Fibroblast of lung (primary cell): ENCODE measurements around the gene CAPG.

Experiments
- EZH2 ChIP-seq: IDR thresholded peaks from 2 replicates; pipeline ENCODE4 v1.5.1; 2012; ENCODE audit warnings: low read length, control low read depth, mild to moderate bottlenecking; ENCODE audit errors: missing control alignments
- TF ChIP-seq, protein P1 (sequence below), 2 donors: IDR thresholded peaks in 1 of 2; conservative IDR thresholded peaks in 1 of 2; 1 replicate in 1 of 2; 2 replicates in 1 of 2; pipeline ENCODE4 v1.5.1; 2011 to 2012; ENCODE audit warnings: low read length in 2 of 2, control low read depth in 1 of 2, inconsistent platforms in 1 of 2, low read depth in 1 of 2, mild to moderate bottlenecking in 1 of 2

DNA sequence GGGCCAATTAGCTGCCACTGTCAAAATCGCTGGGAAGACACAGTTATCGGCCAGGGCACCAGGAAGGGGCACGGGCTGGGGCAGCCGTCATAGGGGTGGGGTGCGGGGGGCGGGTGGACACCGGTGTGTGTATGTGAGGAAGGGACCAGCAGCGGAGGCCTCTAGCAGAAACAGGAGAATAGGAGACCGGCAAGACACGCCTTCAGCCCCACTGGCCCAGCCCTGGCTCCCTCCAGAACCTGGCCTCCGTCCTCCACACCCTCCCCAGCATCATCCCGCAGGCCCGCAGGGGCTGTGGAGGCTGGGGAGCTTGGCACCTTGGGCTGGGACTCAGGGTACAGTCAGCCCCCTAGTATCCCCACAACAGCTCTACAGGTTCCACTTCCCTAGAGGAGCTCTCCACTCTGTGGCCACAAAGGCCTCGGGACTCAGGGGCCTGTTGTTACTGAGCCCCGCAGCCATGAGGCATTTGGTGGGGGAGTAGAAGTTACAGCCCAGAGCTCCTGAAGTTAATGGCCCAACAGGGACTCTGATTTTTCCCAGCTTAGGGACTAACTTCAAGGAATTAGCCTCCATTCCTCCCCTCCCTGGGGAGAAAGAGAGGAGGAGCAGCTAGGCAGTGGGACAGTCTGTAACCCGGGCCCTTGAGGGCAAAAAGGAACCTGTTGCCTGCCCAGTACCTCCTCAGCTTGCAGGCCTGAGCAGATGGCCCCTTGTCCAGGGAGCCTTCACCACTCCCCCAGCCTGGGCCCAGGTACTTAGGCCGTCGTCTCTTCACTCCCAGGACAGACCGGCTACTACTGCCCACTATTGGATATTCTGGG, 28.2 kb upstream of the CAPG start:
- no peak for TF ChIP-seq EZH2
- TF ChIP-seq, protein P1, sequence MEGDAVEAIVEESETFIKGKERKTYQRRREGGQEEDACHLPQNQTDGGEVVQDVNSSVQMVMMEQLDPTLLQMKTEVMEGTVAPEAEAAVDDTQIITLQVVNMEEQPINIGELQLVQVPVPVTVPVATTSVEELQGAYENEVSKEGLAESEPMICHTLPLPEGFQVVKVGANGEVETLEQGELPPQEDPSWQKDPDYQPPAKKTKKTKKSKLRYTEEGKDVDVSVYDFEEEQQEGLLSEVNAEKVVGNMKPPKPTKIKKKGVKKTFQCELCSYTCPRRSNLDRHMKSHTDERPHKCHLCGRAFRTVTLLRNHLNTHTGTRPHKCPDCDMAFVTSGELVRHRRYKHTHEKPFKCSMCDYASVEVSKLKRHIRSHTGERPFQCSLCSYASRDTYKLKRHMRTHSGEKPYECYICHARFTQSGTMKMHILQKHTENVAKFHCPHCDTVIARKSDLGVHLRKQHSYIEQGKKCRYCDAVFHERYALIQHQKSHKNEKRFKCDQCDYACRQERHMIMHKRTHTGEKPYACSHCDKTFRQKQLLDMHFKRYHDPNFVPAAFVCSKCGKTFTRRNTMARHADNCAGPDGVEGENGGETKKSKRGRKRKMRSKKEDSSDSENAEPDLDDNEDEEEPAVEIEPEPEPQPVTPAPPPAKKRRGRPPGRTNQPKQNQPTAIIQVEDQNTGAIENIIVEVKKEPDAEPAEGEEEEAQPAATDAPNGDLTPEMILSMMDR (conservative IDR thresholded peaks at IDR 0.05 in 1 of 2, IDR thresholded peaks at IDR 0.05 in 1 of 2; ENCODE audit: low read depth in 1 of 2, low read length in 2 of 2), result no peak
